DND-41 (cell line): Measurements from ENCODE around the gene PCDHGB5.
A peak's percentile ranks its signal among the peaks of the same experiment; 100 is the strongest.
"Not testable (repeated sequence)": the region's sequence is repeated elsewhere in the genome, so short reads cannot be mapped to it uniquely, and the experiment has no call there.

Experiments
- ATAC-seq: fragments of 200-7000 bp; cut with Tn5 transposase; 3 replicates; pipeline ENCODE4 v1.9.1; 2021; ENCODE audit warnings: low read depth; ENCODE audit not compliant: insufficient read depth
- DNase-seq: peaks from one replicate; pipeline ENCODE4 v3.0.0-alpha.2; 2020
- H2AFZ ChIP-seq: 2 replicates; pipeline ENCODE4 v1.6.0; 2012; ENCODE audit warnings: low read depth, low read length
- H3K27ac ChIP-seq: 2 replicates; pipeline ENCODE4 v1.5.1; 2012; ENCODE audit warnings: low read length, inconsistent platforms
- H3K27me3 ChIP-seq: fragments of 200-600 bp; sonication (generic); 2 replicates; pipeline ENCODE4 v1.6.0; 2012; ENCODE audit warnings: low read length, mild to moderate bottlenecking, inconsistent platforms; ENCODE audit not compliant: insufficient read depth, poor library complexity
- H3K36me3 ChIP-seq: 2 replicates; pipeline ENCODE4 v1.5.1; 2012; ENCODE audit warnings: low read length, inconsistent platforms; ENCODE audit not compliant: insufficient read depth
- H3K4me1 ChIP-seq: 2 replicates; pipeline ENCODE4 v1.5.1; 2012; ENCODE audit warnings: mild to moderate bottlenecking, low read length; ENCODE audit not compliant: insufficient read depth
- H3K4me2 ChIP-seq: 2 replicates; pipeline ENCODE4 v1.6.0; 2012; ENCODE audit warnings: mild to moderate bottlenecking, moderate library complexity, low read length, inconsistent platforms; ENCODE audit not compliant: insufficient read depth
- H3K4me3 ChIP-seq, 2 experiments: fragments of 200-600 bp in 1 of 2; shearing (Covaris generic) in 1 of 2; 2 replicates each; pipeline ENCODE4 v1.5.1; 2012 to 2016; ENCODE audit warnings: inconsistent platforms in 2 of 2, low read length in 2 of 2, mild to moderate bottlenecking in 2 of 2, low read depth in 1 of 2, moderate library complexity in 1 of 2
- H3K79me2 ChIP-seq: 2 replicates; pipeline ENCODE4 v1.6.0; 2012; ENCODE audit warnings: low read length, inconsistent platforms; ENCODE audit not compliant: insufficient read depth
- H3K9ac ChIP-seq: 2 replicates; pipeline ENCODE4 v1.6.0; 2012; ENCODE audit warnings: low read depth, mild to moderate bottlenecking, inconsistent platforms, low read length, moderate library complexity
- H3K9me3 ChIP-seq: 2 replicates; pipeline ENCODE4 v1.5.1; 2012; ENCODE audit warnings: low read length, moderate library complexity, mild to moderate bottlenecking, inconsistent platforms; ENCODE audit not compliant: insufficient read depth, severe bottlenecking
- H4K20me1 ChIP-seq: 2 replicates; pipeline ENCODE4 v1.6.0; 2012; ENCODE audit warnings: low read length; ENCODE audit not compliant: insufficient read depth
- CTCF ChIP-seq: IDR thresholded peaks from 2 replicates; pipeline ENCODE4 v1.5.1; 2012; ENCODE audit warnings: borderline replicate concordance, low read length, moderate library complexity, mild to moderate bottlenecking; ENCODE audit not compliant: poor library complexity, severe bottlenecking; ENCODE audit errors: extremely low read depth
- EZH2 ChIP-seq: IDR thresholded peaks from 3 replicates; pipeline ENCODE4 v1.6.1; 2012; ENCODE audit warnings: borderline replicate concordance, low read depth, mild to moderate bottlenecking, moderate library complexity, low read length, inconsistent platforms; ENCODE audit not compliant: severe bottlenecking

The PCDHGB5 gene

GRCh38 chr5:141374627-141375026 is 23.1 kb upstream of the PCDHGB5 start:
- no peak for ATAC-seq
- Histone ChIP-seq H2AFZ (no peak overlapping the region), H3K9ac (no peak overlapping the region), H3K27me3 (peaks cover 4% of the 10 kb centered on the region), H3K9me3 (no peaks in the 10 kb centered on the region), H3K36me3 (no peaks in the 10 kb centered on the region), H3K79me2 (no peaks in the 10 kb centered on the region), H3K4me2 (no peak overlapping the region), H3K4me3 (no peak overlapping the region), H3K4me1 (no peaks in the 10 kb centered on the region), H3K27ac (no peak overlapping the region), H4K20me1 (no peaks in the 10 kb centered on the region)
- DNase-seq = no peak
- TF ChIP-seq EZH2 (no peak), CTCF (no peak)

- H3K9ac ChIP-seq, H4K20me1 ChIP-seq, H3K36me3 ChIP-seq, H3K27ac ChIP-seq, H3K27me3 ChIP-seq, H3K4me2 ChIP-seq, H3K79me2 ChIP-seq, H3K4me3 ChIP-seq, H3K4me1 ChIP-seq, H3K9me3 ChIP-seq, H2AFZ ChIP-seq, ATAC-seq, DNase-seq: not testable (repeated sequence)
- peak; percentile 19 for TF ChIP-seq CTCF
Measured at GRCh38 chr5:141375444-141376155, 22.1 kb upstream of the PCDHGB5 start.

GRCh38 chr5:141382469-141383294 is 15.1 kb upstream of the PCDHGB5 start, which contains the start of gene PCDHGA7:
TSS of gene PCDHGA7 (plus strand) at chr5:141382742. CDS start at chr5:141382900, 158 bp downstream.
- H3K4me3 ChIP-seq = no peak within 1 kb of the TSS

More at GRCh38 chr5:141382469-141383294, 15.1 kb upstream of the PCDHGB5 start, which contains the start of gene PCDHGA7:
- no peak within 1 kb of the TSS for H2AFZ ChIP-seq
- H3K27ac ChIP-seq = no peak within 1 kb of the TSS
- no peak within 1 kb of the TSS for H3K9ac ChIP-seq
- H4K20me1 ChIP-seq = no peaks in the 10 kb centered on the region
- no peak within 1 kb of the TSS for H3K4me2 ChIP-seq
- no peaks in the 10 kb centered on the region for H3K9me3 ChIP-seq
- no peaks in the 10 kb centered on the region for H3K79me2 ChIP-seq
- ATAC-seq (no peak), DNase-seq (no peak)
- no peaks in the 10 kb centered on the region for H3K36me3 ChIP-seq
- H3K4me1 ChIP-seq = no peaks in the 10 kb centered on the region
- H3K27me3 ChIP-seq = no peaks in the 10 kb centered on the region
- TF ChIP-seq EZH2 (no peak), CTCF (no peak)
